Keratinocyte (primary cell): ENCODE results near the gene SPATA2. TPM values are rescaled to one million over a fixed set of nuclear protein-coding genes. Genes with fewer than 3 reads are reported as not detected.

ENCODE experiments used
- DNase-seq: peaks from one replicate; pipeline ENCODE4 v3.0.0-alpha.2; 2011; ENCODE audit warnings: low read depth, missing footprints, low spot score
- FAIRE-seq: peaks from 2 replicates; lab custom pipeline; 2011; peaks lifted over from hg19 to GRCh38; lab: Jason Lieb, UNC
- H2AFZ ChIP-seq: 2 replicates; pipeline ENCODE4 v1.6.0; 2012; ENCODE audit warnings: low read length, control low read depth, inconsistent platforms; ENCODE audit not compliant: control insufficient read depth
- H3K27ac ChIP-seq: 2 replicates; pipeline ENCODE4 v1.5.1; 2011; ENCODE audit warnings: low read length; ENCODE audit not compliant: control insufficient read depth, insufficient read depth
- H3K27me3 ChIP-seq: 3 replicates; pipeline ENCODE4 v1.6.0; 2011; ENCODE audit warnings: low read length; ENCODE audit not compliant: control insufficient read depth, insufficient read depth; ENCODE audit errors: extremely low read depth
- H3K36me3 ChIP-seq, 2 experiments: 2 replicates in 1 of 2; 3 replicates in 1 of 2; pipeline ENCODE4 v1.5.1; 2011; ENCODE audit warnings: low read length in 2 of 2, mild to moderate bottlenecking in 1 of 2; ENCODE audit not compliant: control insufficient read depth in 2 of 2, insufficient read depth in 2 of 2; ENCODE audit errors: extremely low read depth in 1 of 2
- H3K4me1 ChIP-seq: 3 replicates; pipeline ENCODE4 v1.5.1; 2011; ENCODE audit warnings: low read length; ENCODE audit not compliant: control insufficient read depth, insufficient read depth; ENCODE audit errors: extremely low read depth
- H3K4me2 ChIP-seq: 3 replicates; pipeline ENCODE4 v1.6.0; 2011; ENCODE audit warnings: low read depth, low read length; ENCODE audit not compliant: control insufficient read depth, insufficient read depth; ENCODE audit errors: extremely low read depth
- H3K4me3 ChIP-seq, 3 experiments: fragments of 200-600 bp in 1 of 3; sonication (generic) in 1 of 3; 2 replicates in 2 of 3; 3 replicates in 1 of 3; pipeline ENCODE4 v1.5.1; 2011 to 2016; ENCODE audit warnings: low read length in 3 of 3, mild to moderate bottlenecking in 3 of 3, control low read depth in 2 of 3, inconsistent platforms in 1 of 3, low read depth in 1 of 3, mixed read lengths in 1 of 3, mixed run types in 1 of 3, moderate library complexity in 1 of 3; ENCODE audit not compliant: control insufficient read depth in 2 of 3, insufficient read depth in 2 of 3; ENCODE audit errors: extremely low read depth in 1 of 3
- H3K79me2 ChIP-seq: 2 replicates; pipeline ENCODE4 v1.6.0; 2012; ENCODE audit warnings: low read length; ENCODE audit not compliant: control insufficient read depth, insufficient read depth
- H3K9ac ChIP-seq: 3 replicates; pipeline ENCODE4 v1.6.0; 2011; ENCODE audit warnings: low read length; ENCODE audit not compliant: control insufficient read depth, insufficient read depth; ENCODE audit errors: extremely low read depth
- H3K9me1 ChIP-seq: 3 replicates; pipeline ENCODE4 v1.6.0; 2011; ENCODE audit warnings: low read length; ENCODE audit not compliant: control insufficient read depth, insufficient read depth; ENCODE audit errors: extremely low read depth
- H3K9me3 ChIP-seq: 2 replicates; pipeline ENCODE4 v1.5.1; 2012; ENCODE audit warnings: low read depth, low read length; ENCODE audit not compliant: control insufficient read depth
- H4K20me1 ChIP-seq: 3 replicates; pipeline ENCODE4 v1.6.0; 2011; ENCODE audit warnings: low read length; ENCODE audit not compliant: control insufficient read depth, insufficient read depth; ENCODE audit errors: extremely low read depth
- CTCF ChIP-seq, 3 experiments: IDR thresholded peaks in 1 of 3; conservative IDR thresholded peaks in 1 of 3; optimal IDR thresholded peaks in 1 of 3; 2 replicates in 2 of 3; 3 replicates in 1 of 3; pipeline versions ENCODE3 to v1.5.1; 2011; ENCODE audit warnings: low read length in 3 of 3, mild to moderate bottlenecking in 3 of 3, moderate library complexity in 2 of 3, control low read depth in 1 of 3, inconsistent platforms in 1 of 3; ENCODE audit not compliant: insufficient read depth in 2 of 3; ENCODE audit errors: extremely low read depth in 1 of 3
- EZH2 ChIP-seq: IDR thresholded peaks from one replicate; pipeline ENCODE4 v1.6.1; 2012; ENCODE audit warnings: inconsistent platforms, mild to moderate bottlenecking, low read length, moderate library complexity
- dilution Hi-C: fragments of 300-500 bp; cut with MboI; formaldehyde crosslinking; loops from one replicate; pipeline ENCODE4 v1.7.0; 2020; ENCODE audit warnings: low sequenced_read_pairs; ENCODE audit not compliant: extremely low pct_ligation_motif_present
- polyA plus RNA-seq, 5 experiments: library from polyadenylated mRNA; depleted of rRNA in 3 of 5; stranded (reverse) in 3 of 5; stranded (forward) in 1 of 5; unstranded in 1 of 5; fragments of >200 nt; gene quantifications; 1 replicate in 1 of 5; 2 replicates in 3 of 5; 3 replicates in 1 of 5; pipeline versions ENCODE4 v1.2.1 to v1.2.3, GENCODE V29; 2011 to 2012; ENCODE audit warnings: missing spikeins in 2 of 5, low read depth in 1 of 5, low replicate concordance in 1 of 5

Gene SPATA2
- polyA plus RNA-seq, 1 donor (not counting 4 experiments of a cell fraction or from before 2014, with no cell fraction given), result 3.2 TPM

DNA sequence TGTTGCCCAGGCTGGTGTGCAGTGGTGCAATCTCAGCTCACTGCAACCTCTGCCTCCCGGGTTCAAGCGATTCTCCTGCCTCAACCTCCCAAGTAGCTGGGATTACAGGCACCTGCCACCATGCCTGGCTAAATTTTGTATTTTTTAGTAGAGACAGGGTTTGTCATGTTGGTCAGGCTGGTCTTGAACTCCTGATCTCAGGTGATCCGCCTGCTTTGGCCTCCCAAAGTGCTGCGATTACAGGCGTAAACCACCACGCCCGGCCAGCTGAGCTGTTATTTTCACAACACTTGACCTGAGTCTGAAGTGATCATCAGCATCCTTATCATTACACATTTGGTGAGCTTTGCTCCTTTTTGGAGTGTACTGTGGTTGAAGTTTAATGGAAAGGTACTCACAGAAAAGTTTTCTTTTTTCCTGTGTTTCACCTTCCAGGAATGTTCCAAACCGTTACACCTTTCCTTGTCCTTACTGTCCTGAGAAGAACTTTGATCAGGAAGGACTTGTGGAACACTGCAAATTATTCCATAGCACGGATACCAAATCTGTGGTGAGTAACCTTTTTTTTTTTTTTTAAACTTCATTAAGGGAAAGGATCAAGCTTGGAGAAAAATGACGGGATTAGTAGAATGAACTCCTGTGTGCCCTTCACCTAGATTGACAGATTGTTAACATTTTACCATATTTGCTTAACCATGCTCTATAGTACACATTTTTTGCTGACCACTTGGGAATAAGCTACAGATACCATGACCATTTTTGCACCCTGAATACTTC lies 30.6 kb upstream of the SPATA2 start:
- Histone ChIP-seq H3K36me3 (peaks cover 30 to 48% of the 10 kb centered on the region in 2 experiments), H3K4me2 (no peak overlapping the region), H3K27me3 (no peaks in the 10 kb centered on the region), H3K9me1 (peaks cover 2% of the 10 kb centered on the region), H3K9ac (no peak overlapping the region), H3K27ac (no peak overlapping the region), H3K4me1 (peaks cover 7% of the 10 kb centered on the region), H3K4me3 (no peak overlapping the region), H3K79me2 (peaks cover 32% of the 10 kb centered on the region), H4K20me1 (no peaks in the 10 kb centered on the region), H3K9me3 (no peaks in the 10 kb centered on the region), H2AFZ (no peak overlapping the region)
- no peak for FAIRE-seq
- dilution Hi-C loops, result no loop called here
- no peak for DNase-seq
- TF ChIP-seq EZH2, result no peak
- no peak for TF ChIP-seq CTCF (optimal IDR thresholded peaks at IDR 0.05 in 1 of 3, IDR thresholded peaks at IDR 0.05 in 1 of 3, conservative IDR thresholded peaks at IDR 0.05 in 1 of 3; ENCODE audit: extremely low read depth in 1 of 3, insufficient read depth in 2 of 3, low read length in 3 of 3)

- Histone ChIP-seq H3K36me3 (peaks cover 31 to 49% of the 10 kb centered on the region in 2 experiments), H3K4me3 (no peak overlapping the region), H3K9ac (no peak overlapping the region), H3K9me1 (peaks cover 2% of the 10 kb centered on the region), H3K9me3 (no peaks in the 10 kb centered on the region), H4K20me1 (no peaks in the 10 kb centered on the region), H3K79me2 (peaks cover 37% of the 10 kb centered on the region), H3K27ac (no peak overlapping the region), H3K4me2 (no peak overlapping the region), H3K27me3 (no peaks in the 10 kb centered on the region), H3K4me1 (peaks cover under 1% of the 10 kb centered on the region), H2AFZ (no peak overlapping the region)
- FAIRE-seq (no peak), DNase-seq (no peak)
- TF ChIP-seq CTCF (optimal IDR thresholded peaks at IDR 0.05 in 1 of 3, IDR thresholded peaks at IDR 0.05 in 1 of 3, conservative IDR thresholded peaks at IDR 0.05 in 1 of 3; ENCODE audit: extremely low read depth in 1 of 3, insufficient read depth in 2 of 3, low read length in 3 of 3) (no peak), EZH2 (no peak)
- dilution Hi-C loops, result no loop called here
Observed at GRCh38 chr20:49945306-49945700, 30.0 kb upstream of the SPATA2 start.
